ENCODE data around the gene FAM151A.

DNA sequence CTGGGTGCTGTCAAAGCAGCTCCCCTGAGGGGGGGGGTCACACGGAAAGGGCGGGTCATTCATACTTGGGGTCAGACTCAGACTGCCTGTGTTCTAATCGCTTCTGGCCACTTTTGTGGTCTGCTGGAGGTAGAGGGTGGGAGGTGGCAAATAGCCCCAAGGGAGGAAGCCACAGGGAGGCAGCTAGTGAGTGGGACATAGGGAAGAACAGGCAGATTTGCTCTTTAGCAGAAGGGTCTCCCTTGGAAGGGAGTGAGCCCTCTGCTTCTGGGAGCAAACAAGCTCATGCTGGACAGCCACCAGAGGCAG, 50.8 kb downstream of the FAM151A start:
- TF ChIP-seq EZH2 (optimal IDR thresholded peaks at IDR 0.05; ENCODE audit: low read depth, low read length) (no peak), EZH2phosphoT487 (IDR thresholded peaks at IDR 0.05; ENCODE audit: low read length) (no peak)
- TF ChIP-seq, protein P1, sequence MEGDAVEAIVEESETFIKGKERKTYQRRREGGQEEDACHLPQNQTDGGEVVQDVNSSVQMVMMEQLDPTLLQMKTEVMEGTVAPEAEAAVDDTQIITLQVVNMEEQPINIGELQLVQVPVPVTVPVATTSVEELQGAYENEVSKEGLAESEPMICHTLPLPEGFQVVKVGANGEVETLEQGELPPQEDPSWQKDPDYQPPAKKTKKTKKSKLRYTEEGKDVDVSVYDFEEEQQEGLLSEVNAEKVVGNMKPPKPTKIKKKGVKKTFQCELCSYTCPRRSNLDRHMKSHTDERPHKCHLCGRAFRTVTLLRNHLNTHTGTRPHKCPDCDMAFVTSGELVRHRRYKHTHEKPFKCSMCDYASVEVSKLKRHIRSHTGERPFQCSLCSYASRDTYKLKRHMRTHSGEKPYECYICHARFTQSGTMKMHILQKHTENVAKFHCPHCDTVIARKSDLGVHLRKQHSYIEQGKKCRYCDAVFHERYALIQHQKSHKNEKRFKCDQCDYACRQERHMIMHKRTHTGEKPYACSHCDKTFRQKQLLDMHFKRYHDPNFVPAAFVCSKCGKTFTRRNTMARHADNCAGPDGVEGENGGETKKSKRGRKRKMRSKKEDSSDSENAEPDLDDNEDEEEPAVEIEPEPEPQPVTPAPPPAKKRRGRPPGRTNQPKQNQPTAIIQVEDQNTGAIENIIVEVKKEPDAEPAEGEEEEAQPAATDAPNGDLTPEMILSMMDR (IDR thresholded peaks at IDR 0.05; ENCODE audit: low read length): no peak
